Mesenchymal stem cell (in vitro differentiated cells and primary cell): ENCODE data around the gene ZNF654.

Experiments
- DNase-seq: peaks from one replicate; pipeline ENCODE4 v3.0.0-alpha.2; 2013
- H2AFZ ChIP-seq: one replicate; pipeline ENCODE4 v1.6.1; 2013; ENCODE audit warnings: low read depth, mild to moderate bottlenecking, control low read depth, inconsistent platforms, low read length, moderate library complexity
- H2AK5ac ChIP-seq: 2 replicates; pipeline ENCODE4 v1.6.1; 2013; ENCODE audit warnings: low read length, moderate library complexity, mild to moderate bottlenecking, inconsistent platforms; ENCODE audit not compliant: severe bottlenecking
- H2BK120ac ChIP-seq: one replicate; pipeline ENCODE4 v1.6.1; 2013; ENCODE audit warnings: low read depth, mild to moderate bottlenecking, inconsistent platforms, low read length, moderate library complexity
- H2BK12ac ChIP-seq, 2 experiments: one replicate each; pipeline ENCODE4 v1.6.1; 2013; ENCODE audit warnings: inconsistent platforms in 2 of 2, low read length in 2 of 2, mild to moderate bottlenecking in 2 of 2, moderate library complexity in 2 of 2, control low read depth in 1 of 2
- H2BK15ac ChIP-seq: one replicate; pipeline ENCODE4 v1.6.1; 2013; ENCODE audit warnings: mild to moderate bottlenecking, low read depth, inconsistent platforms; ENCODE audit not compliant: poor library complexity, severe bottlenecking
- H2BK5ac ChIP-seq: 2 replicates; pipeline ENCODE4 v1.6.1; 2013; ENCODE audit warnings: low read depth, mild to moderate bottlenecking, low read length, control low read depth, inconsistent platforms; ENCODE audit not compliant: poor library complexity, severe bottlenecking
- H3K14ac ChIP-seq, 2 experiments: one replicate each; pipeline ENCODE4 v1.6.1; 2013; ENCODE audit warnings: inconsistent platforms in 2 of 2, low read length in 2 of 2, control low read depth in 1 of 2, mild to moderate bottlenecking in 1 of 2, moderate library complexity in 1 of 2
- H3K18ac ChIP-seq, 2 experiments: one replicate each; pipeline ENCODE4 v1.6.1; 2013; ENCODE audit warnings: inconsistent platforms in 2 of 2, low read length in 2 of 2, control low read depth in 1 of 2, low read depth in 1 of 2, mild to moderate bottlenecking in 1 of 2
- H3K23ac ChIP-seq, 2 experiments: one replicate each; pipeline ENCODE4 v1.6.1; 2013; ENCODE audit warnings: inconsistent platforms in 2 of 2, low read length in 2 of 2, mild to moderate bottlenecking in 2 of 2, moderate library complexity in 2 of 2, control low read depth in 1 of 2
- H3K27ac ChIP-seq: 2 replicates; pipeline ENCODE4 v1.5.1; 2013; ENCODE audit warnings: mild to moderate bottlenecking, moderate library complexity, low read length, control low read depth, inconsistent platforms; ENCODE audit not compliant: poor library complexity, severe bottlenecking
- H3K27me3 ChIP-seq, 2 experiments: 2 replicates each; pipeline versions ENCODE4 v1.6.1 to v1.7.0; 2013; ENCODE audit warnings: low read length in 2 of 2, mild to moderate bottlenecking in 2 of 2, moderate library complexity in 2 of 2, control low read depth in 1 of 2, inconsistent platforms in 1 of 2; ENCODE audit not compliant: control insufficient read depth in 1 of 2, insufficient read depth in 1 of 2
- H3K36me3 ChIP-seq, 2 experiments: 2 replicates each; pipeline versions ENCODE4 v1.6.1 to v1.7.0; 2013; ENCODE audit warnings: low read length in 2 of 2, control low read depth in 1 of 2, inconsistent platforms in 1 of 2, low read depth in 1 of 2, mild to moderate bottlenecking in 1 of 2; ENCODE audit not compliant: insufficient read depth in 2 of 2, control insufficient read depth in 1 of 2
- H3K4ac ChIP-seq, 2 experiments: one replicate each; pipeline ENCODE4 v1.6.1; 2013; ENCODE audit warnings: inconsistent platforms in 2 of 2, low read length in 2 of 2, mild to moderate bottlenecking in 2 of 2, moderate library complexity in 2 of 2, control low read depth in 1 of 2, low read depth in 1 of 2
- H3K4me1 ChIP-seq: 2 replicates; pipeline ENCODE4 v1.6.1; 2013; ENCODE audit warnings: low read depth, low read length, control low read depth; ENCODE audit not compliant: control insufficient read depth, insufficient read depth
- H3K4me2 ChIP-seq: 2 replicates; pipeline ENCODE4 v1.6.1; 2013; ENCODE audit warnings: low read length, mild to moderate bottlenecking, inconsistent platforms; ENCODE audit not compliant: poor library complexity, severe bottlenecking
- H3K4me3 ChIP-seq, 2 experiments: 2 replicates each; pipeline versions ENCODE4 v1.5.1 to v1.7.0; 2013; ENCODE audit warnings: low read length in 2 of 2, mild to moderate bottlenecking in 2 of 2, control low read depth in 1 of 2, low read depth in 1 of 2; ENCODE audit not compliant: insufficient read depth in 1 of 2
- H3K79me1 ChIP-seq: replicated peaks from 2 replicates; pipeline ENCODE4 v1.6.1; 2013; ENCODE audit warnings: mild to moderate bottlenecking, control low read depth, low read length, inconsistent platforms; ENCODE audit not compliant: poor library complexity, severe bottlenecking
- H3K9ac ChIP-seq: 2 replicates; pipeline ENCODE4 v1.7.0; 2013; ENCODE audit warnings: mild to moderate bottlenecking, low read length, moderate library complexity
- H3K9me3 ChIP-seq: 2 replicates; pipeline ENCODE4 v1.7.0; 2013; ENCODE audit warnings: mild to moderate bottlenecking, low read length; ENCODE audit not compliant: control insufficient read depth
- H4K8ac ChIP-seq: one replicate; pipeline ENCODE4 v1.6.1; 2013; ENCODE audit warnings: inconsistent platforms, mild to moderate bottlenecking, low read length, moderate library complexity
- H4K91ac ChIP-seq: one replicate; pipeline ENCODE4 v1.6.1; 2013; ENCODE audit warnings: mild to moderate bottlenecking, low read length, inconsistent platforms
- WGBS: methylation state at CpG from one replicate; pipeline ENCODE4 v1.1.7; 2013; ENCODE audit warnings: mixed read lengths; 5-methylcytosine and 5-hydroxymethylcytosine counted together

The ZNF654 gene

GRCh38 chr3:88075497-88075896 lies 16.4 kb downstream of the ZNF654 start:
- H3K14ac ChIP-seq: no peak overlapping the region
- no peak overlapping the region for H4K91ac ChIP-seq
- peaks cover 6% of the 10 kb centered on the region for H3K9me3 ChIP-seq
- H4K8ac ChIP-seq: no peak overlapping the region
- H2BK15ac ChIP-seq: no peak overlapping the region
- no peak for DNase-seq
- no peak overlapping the region for H3K18ac ChIP-seq
- WGBS: 97% methylated on average over 2 of the region's 2 CpGs
- no peak overlapping the region for H3K9ac ChIP-seq
- H3K4me3 ChIP-seq: no peak overlapping the region
- H3K79me1 ChIP-seq: peaks cover 4% of the 10 kb centered on the region
- no peaks in the 10 kb centered on the region for H3K27me3 ChIP-seq
- H3K23ac ChIP-seq: no peak overlapping the region
- no peak overlapping the region for H2AFZ ChIP-seq
- no peak overlapping the region for H3K27ac ChIP-seq
- no peak overlapping the region for H2AK5ac ChIP-seq
- no peaks in the 10 kb centered on the region for H3K4me1 ChIP-seq
- H2BK5ac ChIP-seq: no peak overlapping the region
- no peak overlapping the region for H2BK120ac ChIP-seq
- peaks cover 0 to 6% of the 10 kb centered on the region in 2 experiments for H3K36me3 ChIP-seq
- H3K4ac ChIP-seq: no peak overlapping the region
- H2BK12ac ChIP-seq: no peak overlapping the region
- H3K4me2 ChIP-seq: no peak overlapping the region

GRCh38 chr3:88076712-88077111 lies 17.7 kb downstream of the ZNF654 start:
- Histone ChIP-seq H2BK12ac (no peak overlapping the region), H3K23ac (no peak overlapping the region), H4K91ac (no peak overlapping the region), H3K18ac (no peak overlapping the region), H3K4me3 (no peak overlapping the region), H3K79me1 (peaks cover 5% of the 10 kb centered on the region), H3K4me2 (no peak overlapping the region), H2AFZ (no peak overlapping the region), H3K27me3 (no peaks in the 10 kb centered on the region), H3K9me3 (peaks cover 8% of the 10 kb centered on the region), H3K27ac (no peak overlapping the region), H3K4me1 (no peaks in the 10 kb centered on the region), H3K14ac (no peak overlapping the region), H2BK15ac (no peak overlapping the region), H2BK120ac (no peak overlapping the region), H2BK5ac (no peak overlapping the region), H3K36me3 (peaks cover 0 to 7% of the 10 kb centered on the region in 2 experiments), H3K9ac (no peak overlapping the region), H2AK5ac (no peak overlapping the region), H3K4ac (no peak overlapping the region), H4K8ac (no peak overlapping the region)
- no peak for DNase-seq
- WGBS: no CpG with 5 or more reads among the region's 1 CpG

- H3K18ac ChIP-seq: no peak overlapping the region
- no peak overlapping the region for H2BK120ac ChIP-seq
- no peak overlapping the region for H3K4ac ChIP-seq
- no peak overlapping the region for H3K4me3 ChIP-seq
- H3K23ac ChIP-seq: no peak overlapping the region
- H2BK12ac ChIP-seq: no peak overlapping the region
- no peak overlapping the region for H3K4me2 ChIP-seq
- H2BK15ac ChIP-seq: no peak overlapping the region
- peaks cover 9% of the 10 kb centered on the region for H3K79me1 ChIP-seq
- no peak overlapping the region for H2AK5ac ChIP-seq
- H3K4me1 ChIP-seq: no peaks in the 10 kb centered on the region
- no peak overlapping the region for H3K9ac ChIP-seq
- H2AFZ ChIP-seq: no peak overlapping the region
- peaks cover 0 to 11% of the 10 kb centered on the region in 2 experiments for H3K36me3 ChIP-seq
- H3K27ac ChIP-seq: no peak overlapping the region
- H4K8ac ChIP-seq: no peak overlapping the region
- no peak overlapping the region for H2BK5ac ChIP-seq
- no peak for DNase-seq
- H4K91ac ChIP-seq: no peak overlapping the region
- peaks cover 5% of the 10 kb centered on the region for H3K9me3 ChIP-seq
- no peaks in the 10 kb centered on the region for H3K27me3 ChIP-seq
- 100% methylated on average over 1 of the region's 3 CpGs for WGBS
- H3K14ac ChIP-seq: no peak overlapping the region
Observed at GRCh38 chr3:88078932-88079331, 19.9 kb downstream of the ZNF654 start.

GRCh38 chr3:88082854-88083253 lies 23.8 kb downstream of the ZNF654 start:
- WGBS: 100% methylated on average over 1 of the region's 2 CpGs
- no peak overlapping the region for H2AFZ ChIP-seq

More at GRCh38 chr3:88082854-88083253, 23.8 kb downstream of the ZNF654 start:
- Histone ChIP-seq H4K91ac (no peak overlapping the region), H3K79me1 (peaks cover 11% of the 10 kb centered on the region), H4K8ac (no peak overlapping the region), H3K4me2 (no peak overlapping the region), H3K4me3 (no peak overlapping the region), H3K27me3 (no peaks in the 10 kb centered on the region), H2AK5ac (no peak overlapping the region), H3K9ac (no peak overlapping the region), H2BK120ac (no peak overlapping the region), H3K4ac (no peak overlapping the region), H3K14ac (no peak overlapping the region), H3K4me1 (no peaks in the 10 kb centered on the region), H3K23ac (no peak overlapping the region), H2BK5ac (no peak overlapping the region), H2BK12ac (no peak overlapping the region), H3K9me3 (peaks cover 5% of the 10 kb centered on the region), H3K27ac (no peak overlapping the region), H2BK15ac (no peak overlapping the region), H3K36me3 (peaks cover 0 to 27% of the 10 kb centered on the region in 2 experiments), H3K18ac (no peak overlapping the region)
- DNase-seq: no peak
